DOHH2 (cell line): ENCODE measurements around the gene PPP2R3A.
"Not testable (repeated sequence)": the region's sequence is repeated elsewhere in the genome, so short reads cannot be mapped to it uniquely, and the experiment has no call there.

ENCODE experiments used
- H3F3A ChIP-seq: fragments of 200-600 bp; sonication (generic), shearing (Covaris generic); 2 replicates; pipeline ENCODE4 v1.6.0; 2016; ENCODE audit warnings: antibody characterized with exemption, mild to moderate bottlenecking; ENCODE audit not compliant: control insufficient read depth, insufficient read depth
- H3K27ac ChIP-seq: fragments of 200-600 bp; sonication (generic); 2 replicates; pipeline ENCODE4 v1.5.1; 2014; ENCODE audit warnings: low read depth, mild to moderate bottlenecking, low read length, moderate library complexity
- H3K27me3 ChIP-seq: fragments of 200-600 bp; sonication (generic); 2 replicates; pipeline ENCODE4 v1.6.1; 2014; ENCODE audit warnings: mild to moderate bottlenecking, low read length, mixed read lengths; ENCODE audit not compliant: control insufficient read depth
- H3K36me3 ChIP-seq: fragments of 200-600 bp; sonication (generic); 2 replicates; pipeline ENCODE4 v1.6.1; 2014; ENCODE audit warnings: mild to moderate bottlenecking, low read length, moderate library complexity, mixed read lengths; ENCODE audit not compliant: control insufficient read depth
- H3K4me1 ChIP-seq: fragments of 200-600 bp; sonication (generic); 2 replicates; pipeline ENCODE4 v1.6.1; 2014; ENCODE audit warnings: mild to moderate bottlenecking, low read length, mixed read lengths; ENCODE audit not compliant: control insufficient read depth
- H3K4me2 ChIP-seq: fragments of 200-600 bp; sonication (generic); 2 replicates; pipeline ENCODE4 v1.6.0; 2014; ENCODE audit warnings: mild to moderate bottlenecking, low read length, moderate library complexity
- H3K4me3 ChIP-seq: fragments of 200-600 bp; sonication (generic); 2 replicates; pipeline ENCODE4 v1.5.1; 2014; ENCODE audit warnings: mild to moderate bottlenecking, low read length, mixed read lengths
- H3K79me2 ChIP-seq: fragments of 200-600 bp; sonication (generic); 2 replicates; pipeline ENCODE4 v1.6.1; 2014; ENCODE audit warnings: mild to moderate bottlenecking, low read length, mixed read lengths; ENCODE audit not compliant: control insufficient read depth
- H3K9me2 ChIP-seq: fragments of 200-600 bp; sonication (generic); replicated peaks from 2 replicates; pipeline ENCODE4 v1.6.1; 2014; ENCODE audit warnings: mild to moderate bottlenecking, low read length, mixed read lengths; ENCODE audit not compliant: control insufficient read depth
- H3K9me3 ChIP-seq: fragments of 200-600 bp; sonication (generic); 2 replicates; pipeline ENCODE4 v1.6.1; 2014; ENCODE audit warnings: antibody characterized with exemption, low read length, mixed read lengths; ENCODE audit not compliant: control insufficient read depth, insufficient read depth
- H4K20me1 ChIP-seq: fragments of 200-600 bp; sonication (generic); 2 replicates; pipeline ENCODE4 v1.6.0; 2014; ENCODE audit warnings: low read depth, mild to moderate bottlenecking, antibody characterized with exemption, low read length, moderate library complexity; ENCODE audit not compliant: control insufficient read depth, insufficient read depth
- CTCF ChIP-seq: fragments of 200-600 bp; sonication (generic); IDR thresholded peaks from one replicate; pipeline ENCODE4 v1.5.1; 2014; ENCODE audit warnings: antibody characterized with exemption, mild to moderate bottlenecking, low read depth, low read length; ENCODE audit not compliant: poor library complexity, severe bottlenecking
- EZH2phosphoT487 ChIP-seq: fragments of 200-600 bp; sonication (generic); IDR thresholded peaks from 2 replicates; pipeline ENCODE4 v1.6.1; 2017; ENCODE audit warnings: borderline replicate concordance, mild to moderate bottlenecking, antibody characterized with exemption, low read length, moderate library complexity, mixed read lengths

Gene PPP2R3A

GRCh38 chr3:136141891-136142290 is 176.4 kb downstream of the PPP2R3A start:
- Histone ChIP-seq H4K20me1 (no peaks in the 10 kb centered on the region), H3K4me1 (peaks cover 9% of the 10 kb centered on the region; the same call in 1 of the 2 replicates), H3K27ac (no peak overlapping the region), H3F3A (peaks cover 24% of the 10 kb centered on the region), H3K4me3 (no peak overlapping the region), H3K4me2 (no peak overlapping the region), H3K9me3 (no peaks in the 10 kb centered on the region), H3K9me2 (no peaks in the 10 kb centered on the region), H3K36me3 (no peaks in the 10 kb centered on the region), H3K27me3 (no peaks in the 10 kb centered on the region), H3K79me2 (peaks cover under 1% of the 10 kb centered on the region; the same call in 1 of the 2 replicates)
- TF ChIP-seq EZH2phosphoT487 = no peak
- TF ChIP-seq CTCF = no peak

GRCh38 chr3:136142592-136142991 is 177.1 kb downstream of the PPP2R3A start:
- Histone ChIP-seq H4K20me1 (no peaks in the 10 kb centered on the region), H3K9me2 (no peaks in the 10 kb centered on the region), H3K4me1 (peaks cover 9% of the 10 kb centered on the region; the same call in 1 of the 2 replicates), H3K27ac (no peak overlapping the region), H3K27me3 (no peaks in the 10 kb centered on the region), H3K4me2 (no peak overlapping the region), H3K36me3 (0 out of 2 replicates have a peak, but pooled peaks cover 4% of the 10 kb centered on the region), H3K9me3 (no peaks in the 10 kb centered on the region), H3F3A (peaks cover 24% of the 10 kb centered on the region), H3K79me2 (peaks cover 4% of the 10 kb centered on the region; the same call in 1 of the 2 replicates), H3K4me3 (no peak overlapping the region)
- TF ChIP-seq CTCF = no peak
- TF ChIP-seq EZH2phosphoT487 = no peak

GRCh38 chr3:136144397-136144796 is 178.9 kb downstream of the PPP2R3A start:
- peaks cover 27% of the 10 kb centered on the region for H3F3A ChIP-seq
- H3K9me3 ChIP-seq, H3K9me2 ChIP-seq, H3K27me3 ChIP-seq, H3K27ac ChIP-seq, H3K4me2 ChIP-seq, H3K4me1 ChIP-seq, H3K4me3 ChIP-seq: not testable (repeated sequence)
- peaks cover 15% of the 10 kb centered on the region for H3K36me3 ChIP-seq
- H3K79me2 ChIP-seq = peaks cover 18% of the 10 kb centered on the region
- H4K20me1 ChIP-seq = peaks cover 10% of the 10 kb centered on the region; the same call in 1 of the 2 replicates

- H3K9me2 ChIP-seq = no peaks in the 10 kb centered on the region
- TF ChIP-seq CTCF = no peak
- TF ChIP-seq EZH2phosphoT487 = no peak
- H3F3A ChIP-seq = peaks cover 19% of the 10 kb centered on the region; the same call in 1 of the 2 replicates
- H3K4me1 ChIP-seq = no peaks in the 10 kb centered on the region
- H3K79me2 ChIP-seq = peaks cover 45% of the 10 kb centered on the region
- peaks cover 29% of the 10 kb centered on the region; the same call in 1 of the 2 replicates for H4K20me1 ChIP-seq
- no peaks in the 10 kb centered on the region for H3K27me3 ChIP-seq
- H3K36me3 ChIP-seq = peaks cover 41% of the 10 kb centered on the region
- H3K4me2 ChIP-seq = no peak overlapping the region
- no peak overlapping the region for H3K4me3 ChIP-seq
- no peaks in the 10 kb centered on the region for H3K9me3 ChIP-seq
- H3K27ac ChIP-seq = no peak overlapping the region
Measured at GRCh38 chr3:136146981-136147729, 181.6 kb downstream of the PPP2R3A start.
